Activated CD8-positive, alpha-beta memory T cell treated with anti-CD3 and anti-CD28 coated beads, Interleukin-2, amount 50 U/mL, for 24 hours (primary cell): ENCODE results near the gene ALPP.
"Not testable (repeated sequence)": the region's sequence is repeated elsewhere in the genome, so short reads cannot be mapped to it uniquely, and the experiment has no call there.

Experiments
- DNase-seq: peaks from one replicate; pipeline ENCODE4 v3.0.0-alpha.2; 2020; ENCODE audit errors: extremely low read depth

The ALPP gene

GRCh38 chr2:232341061-232341738 is 37.4 kb upstream of the ALPP start:
- DNase-seq: no peak

GRCh38 chr2:232341739-232342126 is 36.8 kb upstream of the ALPP start:
- no peak for DNase-seq

- no peak for DNase-seq
These were observed 35.7 kb upstream of the ALPP start for GRCh38 chr2:232342635-232343565.

- no peak for DNase-seq
These were observed 34.7 kb upstream of the ALPP start for GRCh38 chr2:232343821-232344220.

- DNase-seq: no peak
These were observed 33.3 kb upstream of the ALPP start for GRCh38 chr2:232345251-232345650.

- no peak for DNase-seq
These were observed 31.2 kb upstream of the ALPP start for GRCh38 chr2:232347369-232347768.

GRCh38 chr2:232348936-232349335 is 29.6 kb upstream of the ALPP start:
- DNase-seq: no peak

- DNase-seq: no peak
These were observed 29.0 kb upstream of the ALPP start for GRCh38 chr2:232349546-232349945.

- no peak for DNase-seq
These were observed 28.5 kb upstream of the ALPP start for GRCh38 chr2:232349946-232350635.

GRCh38 chr2:232350804-232351685 is 27.5 kb upstream of the ALPP start:
- DNase-seq: no peak

- no peak for DNase-seq
These were observed 26.7 kb upstream of the ALPP start for GRCh38 chr2:232351686-232352510.

- DNase-seq: no peak
These were observed 25.9 kb upstream of the ALPP start for GRCh38 chr2:232352511-232353091.

GRCh38 chr2:232353096-232353495 is 25.5 kb upstream of the ALPP start:
- no peak for DNase-seq

GRCh38 chr2:232353660-232354059 is 24.9 kb upstream of the ALPP start:
- DNase-seq: no peak

GRCh38 chr2:232354069-232354468 is 24.5 kb upstream of the ALPP start:
- no peak for DNase-seq

GRCh38 chr2:232361646-232362045 is 16.9 kb upstream of the ALPP start:
- no peak for DNase-seq

- no peak for DNase-seq
These were observed 16.2 kb upstream of the ALPP start for GRCh38 chr2:232362174-232362900.

- not testable (repeated sequence) for DNase-seq
These were observed 15.3 kb upstream of the ALPP start for GRCh38 chr2:232363064-232363783.
